GM21367 (cell line): ENCODE measurements around the gene TULP4.
A peak's percentile ranks its signal among the peaks of the same experiment; 100 is the strongest.

Experiments used
- ATAC-seq: cut with Tn5 transposase; IDR thresholded peaks from one replicate; pipeline ENCODE4 v1.9.1; 2021; ENCODE audit not compliant: unreplicated experiment

TULP4 gene

GRCh38 chr6:158312165-158312564 lies at the start of gene TULP4:
Gene TULP4, plus strand, starts transcription at chr6:158312465. Its CDS starts 1,552 bp downstream, at chr6:158314017.
- no peak for ATAC-seq

- ATAC-seq = no peak
Measured at GRCh38 chr6:158262755-158263154, 49.5 kb upstream of the TULP4 start.

GRCh38 chr6:158264180-158264579 lies 48.1 kb upstream of the TULP4 start:
- no peak for ATAC-seq

- no peak for ATAC-seq
Measured at GRCh38 chr6:158266131-158266530, 46.1 kb upstream of the TULP4 start.

- no peak for ATAC-seq
Measured at GRCh38 chr6:158268361-158269147, 43.7 kb upstream of the TULP4 start.

GRCh38 chr6:158269657-158270056 lies 42.6 kb upstream of the TULP4 start:
- ATAC-seq = no peak

- ATAC-seq = no peak
Measured at GRCh38 chr6:158270389-158271127, 41.7 kb upstream of the TULP4 start.

- no peak for ATAC-seq
Measured at GRCh38 chr6:158272324-158272723, 39.9 kb upstream of the TULP4 start.

- ATAC-seq = no peak
Measured at GRCh38 chr6:158278004-158278403, 34.3 kb upstream of the TULP4 start.

- no peak for ATAC-seq
Measured at GRCh38 chr6:158279615-158280014, 32.6 kb upstream of the TULP4 start.

GRCh38 chr6:158283304-158283980 lies 28.8 kb upstream of the TULP4 start:
- ATAC-seq = peak; percentile 44

GRCh38 chr6:158284007-158284875 lies 28.0 kb upstream of the TULP4 start:
- no peak for ATAC-seq

GRCh38 chr6:158284876-158285655 lies 27.2 kb upstream of the TULP4 start:
- no peak for ATAC-seq

GRCh38 chr6:158285656-158286021 lies 26.6 kb upstream of the TULP4 start:
- no peak for ATAC-seq

GRCh38 chr6:158286413-158286812 lies 25.9 kb upstream of the TULP4 start:
- no peak for ATAC-seq

- ATAC-seq = no peak
Measured at GRCh38 chr6:158287047-158287446, 25.2 kb upstream of the TULP4 start.

- ATAC-seq = peak; percentile 45
Measured at GRCh38 chr6:158290040-158290439, 22.2 kb upstream of the TULP4 start.

- peak; percentile 66 for ATAC-seq
Measured at GRCh38 chr6:158290659-158291058, 21.6 kb upstream of the TULP4 start.

GRCh38 chr6:158292016-158292415 lies 20.2 kb upstream of the TULP4 start:
- no peak for ATAC-seq

- peak; percentile 52 for ATAC-seq
Measured at GRCh38 chr6:158293122-158293521, 19.1 kb upstream of the TULP4 start.
